Caco-2 (cell line): ENCODE data around the gene ARHGEF7. TPM values are rescaled to one million over a fixed set of nuclear protein-coding genes. Genes with fewer than 3 reads are reported as not detected.

Experiments
- BruUV-seq: library from RNA; stranded (reverse); fragments of 400-500 nt; replicated peaks from 2 replicates; lab custom pipeline; 2021; lab: Mats Ljungman, UMichigan
- CTCF ChIA-PET: fragments of 300-600 bp; sonication (Branson Sonifier 250); formaldehyde crosslinking; loops from one replicate; lab custom pipeline; 2022; ENCODE audit warnings: antibody characterized with exemption; lab: Charles Lee
- POLR2A ChIA-PET: fragments of 300-600 bp; sonication (Branson Sonifier 250); formaldehyde crosslinking; loops from one replicate; lab custom pipeline; 2022; ENCODE audit warnings: antibody characterized with exemption; lab: Charles Lee
- DNase-seq, 2 experiments: peaks; one replicate each; pipeline versions ENCODE4 v3.0.0 to v3.0.0-alpha.2; 2020 to 2022
- H3K27me3 ChIP-seq: replicated peaks from 2 replicates; pipeline ENCODE4 v1.6.0; 2011; ENCODE audit warnings: low read length; ENCODE audit not compliant: control insufficient read depth, insufficient read depth
- H3K36me3 ChIP-seq: 2 replicates; pipeline ENCODE4 v1.5.1; 2011; ENCODE audit warnings: low read length; ENCODE audit not compliant: control insufficient read depth, insufficient read depth
- H3K4me1 ChIP-seq: fragments of 250-450 bp; sonication (Bioruptor Pico); 2 replicates; pipeline ENCODE4 v1.5.1; 2020; ENCODE audit warnings: mild to moderate bottlenecking
- H3K4me3 ChIP-seq: 2 replicates; pipeline ENCODE4 v1.5.1; 2011; ENCODE audit warnings: low read depth, mild to moderate bottlenecking, control low read depth, low read length
- H3K9me3 ChIP-seq: fragments of 250-450 bp; sonication (Bioruptor Pico); 2 replicates; pipeline ENCODE4 v1.5.1; 2020; ENCODE audit warnings: mild to moderate bottlenecking, moderate library complexity
- H3K27ac Mint-ChIP-seq: one replicate; pipeline ENCODE4 v1.8.0; 2022; ENCODE audit warnings: mixed read lengths; ENCODE audit not compliant: unreplicated experiment
- H3K27me3 Mint-ChIP-seq: one replicate; pipeline ENCODE4 v1.8.0; 2022; ENCODE audit warnings: mixed read lengths; ENCODE audit not compliant: insufficient read depth, unreplicated experiment
- H3K36me3 Mint-ChIP-seq: one replicate; pipeline ENCODE4 v1.8.0; 2022; ENCODE audit warnings: mild to moderate bottlenecking, mixed read lengths; ENCODE audit not compliant: insufficient read depth, unreplicated experiment
- H3K4me1 Mint-ChIP-seq: one replicate; pipeline ENCODE4 v1.8.0; 2022; ENCODE audit warnings: low read depth, mixed read lengths; ENCODE audit not compliant: unreplicated experiment
- H3K4me3 Mint-ChIP-seq: one replicate; pipeline ENCODE4 v1.8.0; 2022; ENCODE audit warnings: mild to moderate bottlenecking, moderate library complexity, mixed read lengths; ENCODE audit not compliant: unreplicated experiment
- H3K9me3 Mint-ChIP-seq: one replicate; pipeline ENCODE4 v1.8.0; 2022; ENCODE audit warnings: mixed read lengths; ENCODE audit not compliant: unreplicated experiment
- intact Hi-C: fragments of 100-400 bp; cut with micrococcal nuclease; formaldehyde crosslinking; loops from one replicate; pipeline ENCODE4 v1.10.0; 2022; ENCODE audit not compliant: unreplicated experiment
- total RNA-seq: library from RNA; stranded (reverse); gene quantifications from 2 replicates; pipeline ENCODE4 v1.2.3, GENCODE V29; 2022
- TF ChIP-seq, protein P1 (sequence below), 2 experiments: fragments of 200-600 bp in 1 of 2; IDR thresholded peaks; 1 replicate in 1 of 2; 2 replicates in 1 of 2; pipeline versions ENCODE4 v1.5.1 to v1.8.0; 2011 to 2022; ENCODE audit warnings: antibody characterized with exemption in 1 of 2, control low read depth in 1 of 2, inconsistent platforms in 1 of 2, low read depth in 1 of 2, low read length in 1 of 2, mild to moderate bottlenecking in 1 of 2, moderate library complexity in 1 of 2; ENCODE audit not compliant: insufficient read depth in 1 of 2, severe bottlenecking in 1 of 2, unreplicated experiment in 1 of 2

Gene ARHGEF7
- total RNA-seq, 1 experiment from 2014 or later: 60.5 TPM

DNA sequence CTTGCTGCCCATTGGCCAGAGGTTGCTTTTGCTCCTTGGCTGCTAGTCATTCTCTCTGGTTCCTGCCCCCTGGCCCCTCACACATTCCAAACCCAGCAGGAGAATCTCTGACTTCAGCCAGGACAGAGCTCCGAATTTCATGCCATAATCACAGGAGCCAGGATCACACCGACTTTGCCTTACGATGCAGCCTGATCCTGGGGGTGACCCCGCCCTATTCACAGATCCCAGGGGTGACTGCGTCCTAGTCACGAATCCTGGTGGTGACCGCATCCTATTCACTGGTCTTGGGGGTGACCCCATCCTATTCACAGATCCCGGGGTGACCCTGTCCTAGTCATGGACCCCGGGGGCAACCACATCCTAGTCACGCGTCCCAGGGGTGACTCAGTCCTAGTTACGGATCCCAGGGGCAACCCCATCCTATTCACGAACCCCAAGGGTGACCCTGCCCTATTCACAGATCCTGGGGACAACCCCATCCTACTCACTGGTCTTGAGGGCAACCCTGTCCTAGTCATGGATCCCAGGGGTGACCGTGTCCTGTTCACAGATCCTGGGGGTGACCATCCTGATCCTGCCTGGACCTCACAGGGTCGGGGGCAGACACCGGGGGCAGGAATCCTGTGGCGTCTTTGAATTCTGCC lies 198.0 kb downstream of the ARHGEF7 start:
- DNase-seq: no peak
- Mint-ChIP-seq H3K36me3 (peaks cover 42% of the 10 kb centered on the region), H3K9me3 (peaks cover 20% of the 10 kb centered on the region), H3K4me3 (no peak overlapping the region), H3K27me3 (no peaks in the 10 kb centered on the region), H3K27ac (no peak overlapping the region), H3K4me1 (no peaks in the 10 kb centered on the region)
- intact Hi-C loops: no loop called here
- Histone ChIP-seq H3K36me3 (peaks cover 2% of the 10 kb centered on the region; the same call in 1 of the 2 replicates), H3K4me3 (no peak overlapping the region), H3K4me1 (no peaks in the 10 kb centered on the region), H3K27me3 (no peaks in the 10 kb centered on the region), H3K9me3 (no peaks in the 10 kb centered on the region)
- TF ChIP-seq, protein P1, sequence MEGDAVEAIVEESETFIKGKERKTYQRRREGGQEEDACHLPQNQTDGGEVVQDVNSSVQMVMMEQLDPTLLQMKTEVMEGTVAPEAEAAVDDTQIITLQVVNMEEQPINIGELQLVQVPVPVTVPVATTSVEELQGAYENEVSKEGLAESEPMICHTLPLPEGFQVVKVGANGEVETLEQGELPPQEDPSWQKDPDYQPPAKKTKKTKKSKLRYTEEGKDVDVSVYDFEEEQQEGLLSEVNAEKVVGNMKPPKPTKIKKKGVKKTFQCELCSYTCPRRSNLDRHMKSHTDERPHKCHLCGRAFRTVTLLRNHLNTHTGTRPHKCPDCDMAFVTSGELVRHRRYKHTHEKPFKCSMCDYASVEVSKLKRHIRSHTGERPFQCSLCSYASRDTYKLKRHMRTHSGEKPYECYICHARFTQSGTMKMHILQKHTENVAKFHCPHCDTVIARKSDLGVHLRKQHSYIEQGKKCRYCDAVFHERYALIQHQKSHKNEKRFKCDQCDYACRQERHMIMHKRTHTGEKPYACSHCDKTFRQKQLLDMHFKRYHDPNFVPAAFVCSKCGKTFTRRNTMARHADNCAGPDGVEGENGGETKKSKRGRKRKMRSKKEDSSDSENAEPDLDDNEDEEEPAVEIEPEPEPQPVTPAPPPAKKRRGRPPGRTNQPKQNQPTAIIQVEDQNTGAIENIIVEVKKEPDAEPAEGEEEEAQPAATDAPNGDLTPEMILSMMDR (IDR thresholded peaks at IDR 0.05; ENCODE audit: insufficient read depth in 1 of 2, low read depth in 1 of 2, low read length in 1 of 2, severe bottlenecking in 1 of 2, unreplicated experiment in 1 of 2): no peak
- BruUV-seq: no TSS peak
- POLR2A ChIA-PET: no interaction called here
- CTCF ChIA-PET: no interaction called here

DNA sequence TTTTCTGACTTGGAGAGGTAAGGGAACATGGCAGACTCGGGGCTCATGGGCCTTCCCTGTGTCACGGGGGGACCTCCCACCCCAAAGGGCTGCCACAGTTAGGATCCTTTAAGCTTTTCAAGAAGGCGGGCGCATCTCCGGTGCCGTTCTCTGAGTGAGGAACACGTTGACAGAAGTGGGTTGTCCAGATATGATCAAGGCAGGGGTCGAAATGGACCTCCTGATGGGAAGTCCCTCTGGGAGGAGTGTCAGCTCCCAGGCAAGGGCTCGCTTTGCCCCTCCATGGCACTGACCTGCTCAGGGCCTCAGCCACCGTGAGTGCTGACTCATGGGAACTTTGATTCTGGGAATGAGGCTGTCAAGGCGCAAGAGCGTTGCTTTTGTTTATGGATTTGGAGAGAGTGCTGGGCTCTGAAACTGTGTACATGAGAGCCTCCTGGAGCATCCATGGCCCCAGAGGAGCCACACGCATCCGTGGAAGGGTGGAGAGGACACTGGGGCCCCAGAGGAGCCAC lies 198.9 kb downstream of the ARHGEF7 start:
- no peak for DNase-seq
- no peaks in the 10 kb centered on the region for H3K9me3 ChIP-seq
- BruUV-seq: no TSS peak
- no peaks in the 10 kb centered on the region for H3K27me3 Mint-ChIP-seq
- no peak overlapping the region for H3K4me3 Mint-ChIP-seq
- TF ChIP-seq, protein P1 (IDR thresholded peaks at IDR 0.05; ENCODE audit: insufficient read depth in 1 of 2, low read depth in 1 of 2, low read length in 1 of 2, severe bottlenecking in 1 of 2, unreplicated experiment in 1 of 2): no peak
- H3K27me3 ChIP-seq: no peaks in the 10 kb centered on the region
- H3K4me1 ChIP-seq: no peaks in the 10 kb centered on the region
- H3K4me3 ChIP-seq: no peak overlapping the region
- intact Hi-C loops: no loop called here
- no peak overlapping the region for H3K27ac Mint-ChIP-seq
- H3K36me3 Mint-ChIP-seq: peaks cover 33% of the 10 kb centered on the region
- ChIA-PET CTCF (no interaction called here), POLR2A (no interaction called here)
- H3K4me1 Mint-ChIP-seq: no peaks in the 10 kb centered on the region
- H3K36me3 ChIP-seq: peaks cover 2% of the 10 kb centered on the region; the same call in 1 of the 2 replicates
- H3K9me3 Mint-ChIP-seq: peaks cover 20% of the 10 kb centered on the region

DNA sequence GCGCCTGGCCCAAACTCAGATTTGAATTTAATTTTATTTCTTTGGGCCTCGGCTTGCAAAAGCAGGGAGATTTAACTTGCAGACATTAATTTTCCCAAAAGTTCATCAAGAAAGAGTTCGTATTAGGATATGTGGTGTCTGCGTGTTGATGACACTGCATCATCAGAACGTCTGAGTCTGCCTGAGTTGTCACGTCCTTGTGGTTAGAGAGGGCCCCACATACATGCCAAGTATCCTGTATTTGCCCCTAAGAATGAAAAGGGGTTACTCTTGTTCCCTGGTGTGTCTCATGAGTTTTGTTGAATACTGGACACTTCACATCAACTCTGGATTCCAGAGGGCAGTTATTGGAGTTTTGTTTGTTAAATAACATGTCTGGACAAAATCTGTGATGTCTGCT lies 199.7 kb downstream of the ARHGEF7 start:
- Histone ChIP-seq H3K9me3 (no peaks in the 10 kb centered on the region), H3K27me3 (no peaks in the 10 kb centered on the region), H3K4me1 (no peaks in the 10 kb centered on the region), H3K4me3 (no peak overlapping the region), H3K36me3 (peaks cover 2% of the 10 kb centered on the region; the same call in 1 of the 2 replicates)
- Mint-ChIP-seq H3K4me3 (no peak overlapping the region), H3K9me3 (peaks cover 17% of the 10 kb centered on the region), H3K27me3 (no peaks in the 10 kb centered on the region), H3K27ac (no peak overlapping the region), H3K36me3 (peaks cover 30% of the 10 kb centered on the region), H3K4me1 (no peaks in the 10 kb centered on the region)
- DNase-seq: no peak
- no TSS peak for BruUV-seq
- ChIA-PET CTCF (no interaction called here), POLR2A (no interaction called here)
- TF ChIP-seq, protein P1 (IDR thresholded peaks at IDR 0.05; ENCODE audit: insufficient read depth in 1 of 2, low read depth in 1 of 2, low read length in 1 of 2, severe bottlenecking in 1 of 2, unreplicated experiment in 1 of 2): no peak
- intact Hi-C loops: no loop called here
